ENCODE measurements around the gene EFS.

- TF ChIP-seq, protein P1, sequence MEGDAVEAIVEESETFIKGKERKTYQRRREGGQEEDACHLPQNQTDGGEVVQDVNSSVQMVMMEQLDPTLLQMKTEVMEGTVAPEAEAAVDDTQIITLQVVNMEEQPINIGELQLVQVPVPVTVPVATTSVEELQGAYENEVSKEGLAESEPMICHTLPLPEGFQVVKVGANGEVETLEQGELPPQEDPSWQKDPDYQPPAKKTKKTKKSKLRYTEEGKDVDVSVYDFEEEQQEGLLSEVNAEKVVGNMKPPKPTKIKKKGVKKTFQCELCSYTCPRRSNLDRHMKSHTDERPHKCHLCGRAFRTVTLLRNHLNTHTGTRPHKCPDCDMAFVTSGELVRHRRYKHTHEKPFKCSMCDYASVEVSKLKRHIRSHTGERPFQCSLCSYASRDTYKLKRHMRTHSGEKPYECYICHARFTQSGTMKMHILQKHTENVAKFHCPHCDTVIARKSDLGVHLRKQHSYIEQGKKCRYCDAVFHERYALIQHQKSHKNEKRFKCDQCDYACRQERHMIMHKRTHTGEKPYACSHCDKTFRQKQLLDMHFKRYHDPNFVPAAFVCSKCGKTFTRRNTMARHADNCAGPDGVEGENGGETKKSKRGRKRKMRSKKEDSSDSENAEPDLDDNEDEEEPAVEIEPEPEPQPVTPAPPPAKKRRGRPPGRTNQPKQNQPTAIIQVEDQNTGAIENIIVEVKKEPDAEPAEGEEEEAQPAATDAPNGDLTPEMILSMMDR (IDR thresholded peaks at IDR 0.05), result no peak
- no peak for TF ChIP-seq POLR2AphosphoS5 (IDR thresholded peaks at IDR 0.05)
These were observed 17.3 kb downstream of the EFS start for GRCh38 chr14:23347406-23348296.

Measured in breast epithelium (tissue), 3 donors.